HG03439 (cell line): ENCODE results near the gene PIGU.
"Not testable (repeated sequence)": the region's sequence is repeated elsewhere in the genome, so short reads cannot be mapped to it uniquely, and the experiment has no call there.

Experiments
- ATAC-seq: cut with Tn5 transposase; IDR thresholded peaks from one replicate; pipeline ENCODE4 v1.9.1; 2021; ENCODE audit warnings: mild to moderate bottlenecking, moderate library complexity; ENCODE audit not compliant: unreplicated experiment

The PIGU gene

GRCh38 chr20:34624629-34625028 lies 52.3 kb downstream of the PIGU start:
- no peak for ATAC-seq

GRCh38 chr20:34622821-34623451 lies 54.0 kb downstream of the PIGU start:
- ATAC-seq, result no peak

GRCh38 chr20:34621383-34622367 lies 55.2 kb downstream of the PIGU start:
- ATAC-seq, result no peak

GRCh38 chr20:34621036-34621343 lies 55.9 kb downstream of the PIGU start:
- ATAC-seq, result no peak

- ATAC-seq, result no peak
Measured at GRCh38 chr20:34618676-34619075, 58.2 kb downstream of the PIGU start.

GRCh38 chr20:34616913-34617312 lies 60.0 kb downstream of the PIGU start:
- not testable (repeated sequence) for ATAC-seq

- no peak for ATAC-seq
Measured at GRCh38 chr20:34615477-34615876, 61.4 kb downstream of the PIGU start.

GRCh38 chr20:34611976-34612375 lies 64.9 kb downstream of the PIGU start:
- not testable (repeated sequence) for ATAC-seq

- ATAC-seq, result no peak
Measured at GRCh38 chr20:34607066-34607465, 69.8 kb downstream of the PIGU start.

GRCh38 chr20:34604980-34605788 lies 71.7 kb downstream of the PIGU start:
- no peak for ATAC-seq

- no peak for ATAC-seq
Measured at GRCh38 chr20:34600892-34601653, 75.8 kb downstream of the PIGU start.

- ATAC-seq, result no peak
Measured at GRCh38 chr20:34595377-34596184, 81.3 kb downstream of the PIGU start.

- ATAC-seq, result no peak
Measured at GRCh38 chr20:34586488-34587163, 90.3 kb downstream of the PIGU start.

- no peak for ATAC-seq
Measured at GRCh38 chr20:34585019-34585418, 91.9 kb downstream of the PIGU start.

GRCh38 chr20:34583544-34583943 lies 93.3 kb downstream of the PIGU start:
- ATAC-seq, result no peak

GRCh38 chr20:34582911-34583310 lies 94.0 kb downstream of the PIGU start:
- no peak for ATAC-seq

- ATAC-seq, result no peak
Measured at GRCh38 chr20:34582221-34582620, 94.7 kb downstream of the PIGU start.

GRCh38 chr20:34581341-34582184 lies 95.3 kb downstream of the PIGU start:
- ATAC-seq, result no peak
